Gastrocnemius medialis (tissue), 4 donors: ENCODE data around the gene MRPL3. TPM values are rescaled to one million over a fixed set of nuclear protein-coding genes. Genes with fewer than 3 reads are reported as not detected.

Source experiments
- ATAC-seq, 2 donors: fragments of 150-250 bp; one replicate each; pipeline ENCODE4 v1.9.1; 2016
- DNase-seq, 2 donors: peaks; one replicate each; pipeline ENCODE4 v3.0.0-alpha.2; 2019
- H3K27ac ChIP-seq, 4 donors: fragments of 200-600 bp; sonication (generic); 1 replicate in 1 of 4; 2 replicates in 3 of 4; pipeline ENCODE4 v1.5.1; 2016 to 2018; ENCODE audit warnings: mild to moderate bottlenecking in 2 of 4, moderate library complexity in 1 of 4
- H3K27me3 ChIP-seq, 3 donors: fragments of 200-600 bp; sonication (generic) in 2 of 3; 1 replicate in 1 of 3; 2 replicates in 2 of 3; pipeline versions ENCODE4 v1.5.1 to v1.6.0; 2016 to 2019; ENCODE audit warnings: mild to moderate bottlenecking in 1 of 3, moderate library complexity in 1 of 3
- H3K36me3 ChIP-seq, 2 donors: fragments of 200-600 bp; sonication (generic) in 1 of 2; one replicate each; pipeline ENCODE4 v1.5.1; 2017 to 2018
- H3K4me1 ChIP-seq, 2 donors: fragments of 200-600 bp; sonication (generic) in 1 of 2; one replicate each; pipeline ENCODE4 v1.5.1; 2016 to 2017; ENCODE audit warnings: mild to moderate bottlenecking in 2 of 2
- H3K4me3 ChIP-seq, 4 donors: fragments of 200-600 bp; sonication (generic) in 3 of 4; 1 replicate in 1 of 4; 2 replicates in 3 of 4; pipeline ENCODE4 v1.5.1; 2016 to 2019; ENCODE audit warnings: mild to moderate bottlenecking in 2 of 4
- H3K9me3 ChIP-seq, 3 donors: fragments of 200-600 bp; sonication (generic) in 2 of 3; 1 replicate in 1 of 3; 2 replicates in 2 of 3; pipeline ENCODE4 v1.5.1; 2016 to 2019
- CTCF ChIP-seq, 5 experiments: fragments of 450-650 bp in 3 of 5; fragments of 200-600 bp in 2 of 5; sonication (generic) in 2 of 5; IDR thresholded peaks in 4 of 5; conservative IDR thresholded peaks in 1 of 5; 1 replicate in 4 of 5; 2 replicates in 1 of 5; pipeline ENCODE4 v1.5.1; 2016 to 2019; ENCODE audit warnings: antibody characterized with exemption in 5 of 5, mild to moderate bottlenecking in 3 of 5, moderate library complexity in 3 of 5
- POLR2A ChIP-seq, 2 donors: fragments of 450-650 bp; IDR thresholded peaks; one replicate each; pipeline ENCODE4 v1.6.1; 2017; ENCODE audit warnings: antibody characterized with exemption in 2 of 2, mild to moderate bottlenecking in 2 of 2, moderate library complexity in 2 of 2
- in situ Hi-C, 4 donors: fragments of 200-750 bp; cut with MboI; loops; one replicate each; pipeline versions ENCODE4 v1.15.0 to v1.8.0; 2017; ENCODE audit warnings: low sequenced_read_pairs in 4 of 4
- intact Hi-C: fragments of 100-400 bp; cut with DNase I; formaldehyde crosslinking; loops from one replicate; pipeline ENCODE4 v1.15.1; 2023; ENCODE audit warnings: low total_unique reads
- total RNA-seq, 4 donors: library from RNA; depleted of rRNA; stranded (reverse); fragments of >200 nt; gene quantifications; one replicate each; pipeline versions ENCODE4 v1.1.0 to v1.2.3, GENCODE V29; 2016

MRPL3 gene
- total RNA-seq, 4 donors from 2014 or later: 72.3 to 109 (median 97.1) TPM

- no peak overlapping the region for H3K27ac ChIP-seq
- H3K9me3 ChIP-seq: peaks cover 0 to 2% (median 0%) of the 10 kb centered on the region in 3 donors
- DNase-seq: no peak
- in situ Hi-C loops (no loop called here), intact Hi-C loops (no loop called here)
- ATAC-seq: no peak
- TF ChIP-seq CTCF (IDR thresholded peaks at IDR 0.05 in 4 of 5, conservative IDR thresholded peaks at IDR 0.05 in 1 of 5): no peak
- TF ChIP-seq POLR2A (IDR thresholded peaks at IDR 0.05): no peak
- H3K36me3 ChIP-seq: no peaks in the 10 kb centered on the region
- H3K27me3 ChIP-seq: no peaks in the 10 kb centered on the region
- H3K4me1 ChIP-seq: peaks cover 13 to 17% of the 10 kb centered on the region in 2 donors
- no peak overlapping the region for H3K4me3 ChIP-seq
Measured at GRCh38 chr3:131447349-131447748, 55.4 kb downstream of the MRPL3 start.

GRCh38 chr3:131444180-131444579 is 58.6 kb downstream of the MRPL3 start:
- peaks cover 0 to 2% (median 0%) of the 10 kb centered on the region in 3 donors for H3K9me3 ChIP-seq

GRCh38 chr3:131439084-131439483 is 63.7 kb downstream of the MRPL3 start:
- DNase-seq: no peak
- no peak for ATAC-seq
- Histone ChIP-seq H3K36me3 (no peaks in the 10 kb centered on the region), H3K4me3 (no peak overlapping the region), H3K4me1 (no peaks in the 10 kb centered on the region), H3K9me3 (no peaks in the 10 kb centered on the region), H3K27me3 (no peaks in the 10 kb centered on the region), H3K27ac (no peak overlapping the region)
- no peak for TF ChIP-seq POLR2A (IDR thresholded peaks at IDR 0.05)
- no peak for TF ChIP-seq CTCF (IDR thresholded peaks at IDR 0.05 in 4 of 5, conservative IDR thresholded peaks at IDR 0.05 in 1 of 5)
- in situ Hi-C loops (no loop called here), intact Hi-C loops (no loop called here)

More at GRCh38 chr3:131444180-131444579, 58.6 kb downstream of the MRPL3 start:
- Histone ChIP-seq H3K4me1 (no peaks in the 10 kb centered on the region), H3K27ac (no peak overlapping the region), H3K27me3 (no peaks in the 10 kb centered on the region), H3K36me3 (no peaks in the 10 kb centered on the region), H3K4me3 (no peak overlapping the region)
- no peak for ATAC-seq
- no peak for DNase-seq
- TF ChIP-seq POLR2A (IDR thresholded peaks at IDR 0.05) (no peak), CTCF (IDR thresholded peaks at IDR 0.05 in 4 of 5, conservative IDR thresholded peaks at IDR 0.05 in 1 of 5) (no peak)
- intact Hi-C loops: no loop called here
- in situ Hi-C loops: no loop called here

GRCh38 chr3:131435000-131435399 is 67.8 kb downstream of the MRPL3 start:
- intact Hi-C loops: no loop called here
- ATAC-seq: no peak

More at GRCh38 chr3:131435000-131435399, 67.8 kb downstream of the MRPL3 start:
- Histone ChIP-seq H3K9me3 (no peaks in the 10 kb centered on the region), H3K4me3 (no peak overlapping the region), H3K27ac (no peak overlapping the region), H3K4me1 (no peaks in the 10 kb centered on the region), H3K27me3 (no peaks in the 10 kb centered on the region), H3K36me3 (no peaks in the 10 kb centered on the region)
- no peak for DNase-seq
- no peak for TF ChIP-seq POLR2A (IDR thresholded peaks at IDR 0.05)
- no peak for TF ChIP-seq CTCF (IDR thresholded peaks at IDR 0.05 in 4 of 5, conservative IDR thresholded peaks at IDR 0.05 in 1 of 5)
- in situ Hi-C loops: no loop called here
